ENCODE data around the gene ACER3. TPM values are rescaled to one million over a fixed set of nuclear protein-coding genes. Genes with fewer than 3 reads are reported as not detected.
A peak's percentile ranks its signal among the peaks of the same experiment; 100 is the strongest.

The ACER3 gene
- total RNA-seq, 1 donor from 2014 or later: 16.2 TPM

GRCh38 chr11:77036398-77036797 is 175.7 kb downstream of the ACER3 start:
- no peak overlapping the region for H3K27ac ChIP-seq
- H3K36me3 ChIP-seq: no peaks in the 10 kb centered on the region
- no peak for DNase-seq (ENCODE audit: extremely low spot score in 2 of 2)
- TF ChIP-seq POLR2AphosphoS5 (IDR thresholded peaks at IDR 0.05; ENCODE audit: insufficient read depth in 1 of 2, low read depth in 1 of 2): no peak
- TF ChIP-seq, protein P1, sequence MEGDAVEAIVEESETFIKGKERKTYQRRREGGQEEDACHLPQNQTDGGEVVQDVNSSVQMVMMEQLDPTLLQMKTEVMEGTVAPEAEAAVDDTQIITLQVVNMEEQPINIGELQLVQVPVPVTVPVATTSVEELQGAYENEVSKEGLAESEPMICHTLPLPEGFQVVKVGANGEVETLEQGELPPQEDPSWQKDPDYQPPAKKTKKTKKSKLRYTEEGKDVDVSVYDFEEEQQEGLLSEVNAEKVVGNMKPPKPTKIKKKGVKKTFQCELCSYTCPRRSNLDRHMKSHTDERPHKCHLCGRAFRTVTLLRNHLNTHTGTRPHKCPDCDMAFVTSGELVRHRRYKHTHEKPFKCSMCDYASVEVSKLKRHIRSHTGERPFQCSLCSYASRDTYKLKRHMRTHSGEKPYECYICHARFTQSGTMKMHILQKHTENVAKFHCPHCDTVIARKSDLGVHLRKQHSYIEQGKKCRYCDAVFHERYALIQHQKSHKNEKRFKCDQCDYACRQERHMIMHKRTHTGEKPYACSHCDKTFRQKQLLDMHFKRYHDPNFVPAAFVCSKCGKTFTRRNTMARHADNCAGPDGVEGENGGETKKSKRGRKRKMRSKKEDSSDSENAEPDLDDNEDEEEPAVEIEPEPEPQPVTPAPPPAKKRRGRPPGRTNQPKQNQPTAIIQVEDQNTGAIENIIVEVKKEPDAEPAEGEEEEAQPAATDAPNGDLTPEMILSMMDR (IDR thresholded peaks at IDR 0.05): no peak
- TF ChIP-seq POLR2A (IDR thresholded peaks at IDR 0.05): no peak
- peaks cover 11% of the 10 kb centered on the region for H3K4me1 ChIP-seq
- intact Hi-C loops (cut with DNase I): no loop called here
- H3K9me3 ChIP-seq: no peaks in the 10 kb centered on the region
- H3K27me3 ChIP-seq: no peaks in the 10 kb centered on the region
- H3K4me3 ChIP-seq: no peak overlapping the region

DNA sequence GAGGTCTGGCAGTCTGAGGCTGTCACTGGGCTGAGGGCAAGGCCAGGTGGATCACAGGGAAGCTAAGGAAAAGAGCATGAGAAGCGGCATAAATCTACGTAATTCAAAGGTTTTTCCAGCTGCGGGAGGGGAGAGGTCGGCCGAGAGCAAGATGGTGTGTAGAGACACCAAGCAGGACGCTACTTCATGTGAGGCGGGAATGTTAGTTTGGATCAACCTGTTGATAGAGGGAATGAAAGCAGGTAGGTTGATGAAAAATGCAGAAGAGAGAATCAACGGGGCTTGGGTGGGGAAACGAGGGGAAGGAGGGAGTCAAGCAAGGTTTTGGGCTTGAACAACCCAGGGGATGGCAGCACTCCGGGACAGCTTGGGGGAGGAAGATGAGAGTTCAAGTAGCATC is 176.3 kb downstream of the ACER3 start:
- Histone ChIP-seq H3K27ac (no peak overlapping the region), H3K4me3 (no peak overlapping the region), H3K27me3 (no peaks in the 10 kb centered on the region), H3K9me3 (no peaks in the 10 kb centered on the region), H3K4me1 (peaks cover 11% of the 10 kb centered on the region), H3K36me3 (no peaks in the 10 kb centered on the region)
- TF ChIP-seq, protein P1 (IDR thresholded peaks at IDR 0.05): no peak
- TF ChIP-seq POLR2A (IDR thresholded peaks at IDR 0.05): no peak
- no peak for TF ChIP-seq POLR2AphosphoS5 (IDR thresholded peaks at IDR 0.05; ENCODE audit: insufficient read depth in 1 of 2, low read depth in 1 of 2)
- DNase-seq (ENCODE audit: extremely low spot score in 2 of 2): no peak
- intact Hi-C loops (cut with DNase I): no loop called here

DNA sequence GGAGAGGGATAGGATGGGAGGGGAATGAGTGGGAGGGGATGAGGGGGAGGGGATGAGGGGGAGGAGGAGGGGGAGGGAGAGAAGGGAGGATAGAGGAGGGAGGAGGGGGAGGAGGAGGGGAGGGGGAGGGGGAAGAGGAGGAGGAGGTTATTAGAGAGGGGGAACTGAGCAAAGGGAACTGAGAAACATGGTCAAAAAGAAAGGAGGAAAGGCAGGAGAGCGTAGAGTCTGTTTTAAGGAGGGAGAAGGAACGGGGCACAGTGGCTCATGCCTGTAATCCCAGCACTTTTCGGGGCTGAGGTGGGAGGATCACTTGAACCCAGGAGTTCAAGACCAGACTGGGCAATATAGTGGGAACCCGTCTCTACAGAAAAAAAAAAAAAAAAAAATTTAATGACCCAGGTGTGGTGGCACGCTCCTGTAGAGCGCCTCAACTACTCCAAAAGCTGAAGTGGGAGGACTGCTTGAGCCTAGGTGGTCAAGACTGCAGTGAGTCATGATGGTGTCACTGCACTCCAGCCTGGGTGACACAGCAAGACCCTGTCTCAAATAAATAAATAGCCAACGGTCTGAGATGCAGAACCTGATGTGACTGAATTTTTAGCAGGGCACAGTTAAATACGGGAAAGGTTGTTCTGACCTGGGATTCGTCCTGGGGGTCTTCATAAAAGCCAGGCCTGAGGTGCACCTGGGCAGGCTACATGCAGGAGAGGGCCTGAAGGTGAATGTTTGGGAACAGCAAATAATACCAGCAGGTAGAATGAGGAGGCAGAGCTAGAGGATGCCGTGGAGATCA is 177.5 kb downstream of the ACER3 start:
- DNase-seq (ENCODE audit: extremely low spot score in 2 of 2): no peak

GRCh38 chr11:77038825-77039326 is 178.2 kb downstream of the ACER3 start:
- TF ChIP-seq POLR2AphosphoS5 (IDR thresholded peaks at IDR 0.05; ENCODE audit: insufficient read depth in 1 of 2, low read depth in 1 of 2) (no peak), POLR2A (IDR thresholded peaks at IDR 0.05) (no peak)
- Histone ChIP-seq H3K27me3 (no peaks in the 10 kb centered on the region), H3K4me1 (peaks cover 11% of the 10 kb centered on the region), H3K9me3 (no peaks in the 10 kb centered on the region), H3K4me3 (no peak overlapping the region), H3K27ac (no peak overlapping the region), H3K36me3 (no peaks in the 10 kb centered on the region)
- intact Hi-C loops (cut with DNase I): no loop called here
- DNase-seq (ENCODE audit: extremely low spot score in 2 of 2): peak in 1 of 2 donors; percentile 64

More for the DNA sequence above, 177.5 kb downstream of the ACER3 start:
- peaks cover 11% of the 10 kb centered on the region for H3K4me1 ChIP-seq
- H3K4me3 ChIP-seq: no peak overlapping the region
- H3K27ac ChIP-seq: no peak overlapping the region
- H3K36me3 ChIP-seq: no peaks in the 10 kb centered on the region
- no peaks in the 10 kb centered on the region for H3K9me3 ChIP-seq
- intact Hi-C loops (cut with DNase I): no loop called here
- TF ChIP-seq POLR2AphosphoS5 (IDR thresholded peaks at IDR 0.05; ENCODE audit: insufficient read depth in 1 of 2, low read depth in 1 of 2): no peak
- no peak for TF ChIP-seq POLR2A (IDR thresholded peaks at IDR 0.05)
- TF ChIP-seq, protein P1 (IDR thresholded peaks at IDR 0.05): no peak
- H3K27me3 ChIP-seq: no peaks in the 10 kb centered on the region

- H3K4me3 ChIP-seq: peak overlapping the region; percentile 36 to 54
- H3K9me3 ChIP-seq: no peaks in the 10 kb centered on the region
- TF ChIP-seq, protein P1 (IDR thresholded peaks at IDR 0.05): peak in 2 of 3 experiments; percentile 11 to 34
- TF ChIP-seq POLR2A (IDR thresholded peaks at IDR 0.05): no peak
- H3K27me3 ChIP-seq: no peaks in the 10 kb centered on the region
- peaks cover 11% of the 10 kb centered on the region for H3K4me1 ChIP-seq
- H3K27ac ChIP-seq: no peak overlapping the region
- no peaks in the 10 kb centered on the region for H3K36me3 ChIP-seq
- intact Hi-C loops (cut with DNase I): loop anchor here (10.0 kb wide), 1 partner anchor 145 kb away; no protein-coding TSS in a partner anchor
- peak in 1 of 2 donors; percentile 65 for DNase-seq (ENCODE audit: extremely low spot score in 2 of 2)
These were observed 179.0 kb downstream of the ACER3 start for GRCh38 chr11:77039491-77040400.
